COLO668 (cell line): Measurements from ENCODE around the gene CREB3L2.
"Not testable (repeated sequence)": the region's sequence is repeated elsewhere in the genome, so short reads cannot be mapped to it uniquely, and the experiment has no call there.

ENCODE experiments used
- DNase-seq: peaks from one replicate; lab custom pipeline; 2025; ENCODE audit not compliant: unreplicated experiment; lab: John Stamatoyannopoulos, UW

Gene CREB3L2

GRCh38 chr7:137935884-137936508 lies 65.9 kb downstream of the CREB3L2 start:
- no peak for DNase-seq

DNA sequence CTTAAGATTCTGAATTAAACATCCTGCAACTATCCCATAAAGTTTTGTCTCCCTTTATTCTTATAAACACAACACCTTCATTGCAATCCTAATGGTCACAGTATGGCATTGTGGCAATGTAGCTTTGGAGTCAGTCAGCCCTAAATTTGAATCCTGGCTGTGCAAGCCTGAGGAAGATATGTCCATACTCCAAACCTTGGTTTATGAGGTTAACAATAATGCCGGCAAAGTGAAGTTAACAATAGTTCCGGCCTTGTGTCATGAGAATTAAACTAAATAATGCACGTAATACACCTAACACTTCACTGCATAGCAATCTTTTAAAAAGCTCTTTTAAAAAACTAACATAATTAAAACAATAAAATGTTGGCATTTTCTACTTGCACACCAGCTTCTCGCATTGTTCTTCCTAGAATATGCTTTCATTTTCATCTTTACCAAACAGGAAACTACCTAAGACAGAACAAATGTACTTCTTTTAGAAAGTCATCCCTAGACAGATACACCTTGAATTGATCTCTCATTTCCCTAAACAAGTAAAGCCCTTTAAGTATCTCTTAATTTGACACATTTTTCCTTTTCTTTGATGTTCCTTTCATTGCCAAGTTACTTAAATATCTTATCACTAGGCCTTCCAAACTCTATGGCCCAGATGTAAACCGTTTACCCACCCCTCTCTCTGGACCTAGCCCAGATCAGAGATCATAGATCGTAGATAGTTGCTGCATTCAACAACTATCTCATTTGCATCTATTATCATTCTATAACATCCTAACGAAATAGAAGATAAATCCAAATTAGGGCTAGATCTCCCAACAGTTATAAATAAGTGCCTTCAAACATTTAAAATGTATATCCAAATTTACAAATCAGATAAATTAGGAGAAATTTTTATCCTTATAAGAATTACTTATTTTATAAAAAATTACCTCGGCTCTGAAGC lies 66.7 kb downstream of the CREB3L2 start:
- DNase-seq: no peak

DNA sequence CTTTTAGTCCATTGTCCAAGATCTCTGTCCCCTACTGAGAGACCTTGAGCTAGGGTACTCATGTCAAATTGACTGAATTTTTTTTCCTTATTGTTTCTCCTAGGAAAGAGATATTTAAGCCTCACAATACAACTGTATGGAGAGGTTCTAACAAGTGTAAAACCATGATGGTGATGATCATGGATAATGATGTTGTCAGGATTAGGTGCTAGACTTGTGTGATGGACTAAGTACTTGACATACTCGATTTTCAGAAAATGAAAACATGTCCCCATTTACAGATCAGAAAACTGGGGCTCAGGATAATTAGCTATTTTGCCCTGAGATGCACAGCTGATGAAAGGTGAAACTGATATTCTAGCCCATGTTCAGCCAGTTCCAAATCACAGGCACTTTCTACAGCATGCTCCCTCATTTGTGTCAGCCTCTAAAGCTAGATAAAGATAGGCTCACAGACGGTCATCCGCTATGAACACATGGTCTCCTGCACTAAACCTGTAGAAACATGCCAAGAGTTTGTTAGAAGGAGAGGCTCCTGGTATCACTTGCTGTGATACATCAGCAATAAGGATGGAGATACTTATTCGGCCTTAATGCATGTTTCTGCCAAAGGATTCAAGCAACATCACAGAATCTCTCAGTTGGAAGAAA lies 67.6 kb downstream of the CREB3L2 start:
- DNase-seq: no peak

- peak; percentile 6 for DNase-seq
These were observed 68.4 kb downstream of the CREB3L2 start for GRCh38 chr7:137933270-137934017.

- DNase-seq: no peak
These were observed 69.0 kb downstream of the CREB3L2 start for GRCh38 chr7:137932881-137933269.

GRCh38 chr7:137931823-137932222 lies 70.1 kb downstream of the CREB3L2 start:
- DNase-seq: no peak

DNA sequence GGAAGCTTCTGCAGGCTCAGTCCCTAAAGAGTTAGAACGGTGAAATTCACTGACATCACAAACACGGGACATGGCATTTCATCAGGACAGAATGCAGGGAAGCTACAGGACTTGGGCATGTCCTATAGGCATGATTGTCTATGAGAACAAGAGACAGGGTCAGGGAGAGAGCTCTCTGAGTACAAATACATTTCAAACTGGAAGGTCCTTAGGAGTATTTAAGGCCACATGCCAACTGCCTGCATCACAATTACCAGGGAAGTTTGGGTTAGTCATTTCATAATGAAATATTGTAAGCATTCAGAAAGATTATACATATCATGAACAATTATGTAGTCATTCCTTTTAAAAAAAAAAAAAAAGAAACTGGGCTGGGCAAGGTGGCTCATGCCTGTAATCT lies 71.3 kb downstream of the CREB3L2 start:
- no peak for DNase-seq

- DNase-seq: no peak
These were observed 73.3 kb downstream of the CREB3L2 start for GRCh38 chr7:137928626-137929025.

DNA sequence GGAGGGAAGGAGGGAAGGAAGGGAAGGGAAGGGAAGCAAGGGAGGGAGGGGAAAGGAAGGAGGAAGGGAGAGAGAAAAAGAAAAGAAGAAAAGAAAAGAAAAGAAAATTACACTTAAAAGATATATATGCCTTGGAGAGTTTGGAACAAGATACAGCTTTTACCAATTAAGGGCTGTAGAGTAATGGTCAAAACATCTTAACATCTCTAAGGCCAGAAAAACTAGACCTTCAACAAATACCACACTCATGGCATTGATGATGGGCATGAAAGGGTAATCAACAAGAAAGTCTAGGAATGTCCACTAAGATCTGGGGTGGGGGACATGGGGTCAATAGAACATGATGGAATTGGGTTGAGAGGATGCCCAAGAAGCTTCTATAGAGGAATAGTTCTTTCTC lies 74.5 kb downstream of the CREB3L2 start:
- no peak for DNase-seq

DNA sequence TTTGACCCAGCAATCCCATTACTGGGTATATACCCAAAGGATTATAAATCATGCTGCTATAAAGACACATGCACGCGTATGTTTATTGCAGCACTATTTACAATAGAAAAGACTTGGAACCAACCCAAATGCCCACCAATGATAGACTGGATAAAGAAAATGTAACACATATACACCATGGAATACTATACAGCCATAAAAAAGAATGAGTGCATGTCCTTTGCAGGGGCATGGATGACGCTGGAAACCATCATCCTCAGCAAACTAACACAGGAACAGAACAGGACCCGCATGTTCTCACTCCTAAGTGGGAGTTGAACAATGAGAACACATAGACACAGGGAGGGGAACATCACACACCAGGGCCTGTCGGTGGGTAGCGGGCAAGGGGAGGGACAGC lies 75.7 kb downstream of the CREB3L2 start:
- not testable (repeated sequence) for DNase-seq

- no peak for DNase-seq
These were observed 76.1 kb downstream of the CREB3L2 start for GRCh38 chr7:137925754-137926153.

GRCh38 chr7:137925091-137925490 lies 76.8 kb downstream of the CREB3L2 start:
- no peak for DNase-seq

- DNase-seq: no peak
These were observed 78.5 kb downstream of the CREB3L2 start for GRCh38 chr7:137923380-137923779.

DNA sequence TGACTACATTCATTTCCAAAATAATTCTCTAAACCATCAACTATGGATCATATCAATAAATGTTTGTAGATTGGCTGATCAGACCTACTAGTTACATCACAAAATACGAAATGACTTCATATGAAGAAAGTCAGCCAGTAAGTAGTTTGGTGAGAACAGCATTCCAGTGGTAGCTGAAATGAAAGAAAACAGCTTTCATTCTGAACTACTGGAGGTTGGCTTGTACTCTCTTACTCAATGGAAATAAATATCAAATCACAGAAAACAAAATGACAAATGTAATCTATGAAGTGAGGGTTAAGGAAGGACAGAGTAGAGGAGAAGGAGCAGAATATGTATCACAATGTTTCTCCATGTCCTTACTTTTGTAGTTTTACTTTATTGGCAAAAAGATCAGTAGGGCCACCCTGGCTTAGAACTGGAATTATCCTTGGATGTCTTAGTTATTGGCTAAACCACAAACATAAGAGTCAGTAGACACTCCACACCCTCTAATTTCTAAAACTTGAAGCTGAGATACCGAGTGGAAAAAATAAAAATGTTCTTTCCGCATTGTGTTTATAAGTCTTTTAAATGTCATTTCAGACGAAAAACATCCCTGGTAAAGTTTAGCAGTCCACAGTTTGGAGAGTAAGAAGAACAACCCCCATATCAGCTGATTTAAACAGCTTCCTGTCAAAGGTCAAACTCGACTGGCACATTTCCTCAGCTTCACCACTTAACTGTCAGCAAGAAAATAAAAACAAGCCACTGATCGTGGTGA lies 81.1 kb downstream of the CREB3L2 start:
- DNase-seq: no peak

DNA sequence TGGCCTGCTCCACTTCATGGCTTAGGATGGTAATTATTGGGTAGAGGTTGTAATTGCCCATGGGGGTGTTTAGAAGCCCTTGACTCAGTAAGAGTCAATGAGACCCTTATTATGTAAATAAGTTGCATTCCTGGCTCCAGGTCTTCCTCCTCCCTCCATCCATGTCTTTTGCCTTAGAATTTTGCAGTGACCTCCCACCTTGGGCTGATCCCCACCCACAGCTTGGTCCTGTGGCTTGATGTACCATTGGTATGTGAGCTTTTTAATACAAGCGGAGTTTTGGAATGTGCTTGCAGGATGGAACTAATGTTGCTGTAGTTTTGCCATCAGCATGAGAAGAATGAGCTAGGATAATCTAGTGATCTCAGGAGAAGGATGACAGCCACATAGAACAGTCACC lies 81.9 kb downstream of the CREB3L2 start:
- DNase-seq: no peak

DNA sequence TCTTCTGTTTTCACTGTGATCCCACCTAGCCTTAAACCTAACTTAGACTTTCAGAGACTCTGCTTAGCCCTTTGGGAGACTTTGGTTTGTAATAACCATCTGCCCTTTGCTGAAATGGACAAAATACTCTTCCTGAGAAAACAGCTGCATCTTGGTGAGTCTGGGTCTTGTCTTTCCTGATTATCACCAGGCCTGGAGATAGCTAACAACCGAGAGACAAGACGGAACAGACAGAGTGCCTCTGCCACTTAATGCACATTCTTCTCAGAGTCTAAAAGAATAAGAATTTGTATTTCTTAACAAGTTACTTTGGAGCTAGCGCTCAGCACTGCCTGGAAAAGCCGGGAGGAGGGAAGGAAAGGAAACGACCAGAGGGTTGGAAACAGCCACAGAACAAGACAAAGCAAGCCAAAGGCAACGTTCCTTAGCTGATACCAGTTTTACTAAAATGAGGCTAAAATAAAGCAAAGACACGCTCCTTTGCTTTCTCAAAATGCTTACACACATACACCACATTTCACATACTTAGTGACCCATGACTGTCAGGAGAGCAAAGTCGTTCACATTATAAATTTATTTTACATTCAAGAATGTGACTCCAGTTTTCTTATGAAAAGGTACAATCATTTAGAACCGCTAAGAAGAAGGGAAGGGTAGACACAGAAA lies 84.8 kb downstream of the CREB3L2 start:
- no peak for DNase-seq

- no peak for DNase-seq
These were observed 85.3 kb downstream of the CREB3L2 start for GRCh38 chr7:137916564-137916963.

- DNase-seq: no peak
These were observed 86.6 kb downstream of the CREB3L2 start for GRCh38 chr7:137915266-137915665.

DNA sequence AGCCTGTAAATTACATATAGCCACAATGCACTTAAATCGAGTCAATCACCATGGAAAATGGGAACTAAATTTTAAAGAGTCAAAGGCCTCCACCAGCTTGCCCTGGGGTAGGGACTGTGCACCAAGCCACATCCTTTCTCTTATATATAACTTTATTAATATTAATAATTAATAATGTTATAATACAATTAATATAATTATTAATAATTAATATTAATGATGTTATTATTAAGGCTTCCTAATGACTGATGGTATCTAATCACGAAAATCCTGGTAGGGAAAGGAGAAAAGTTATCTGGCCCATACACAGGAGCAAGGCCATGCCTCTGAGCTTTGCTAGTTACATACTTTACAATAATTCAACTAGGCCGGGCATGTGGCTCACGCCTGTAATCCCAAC lies 87.9 kb downstream of the CREB3L2 start:
- no peak for DNase-seq

DNA sequence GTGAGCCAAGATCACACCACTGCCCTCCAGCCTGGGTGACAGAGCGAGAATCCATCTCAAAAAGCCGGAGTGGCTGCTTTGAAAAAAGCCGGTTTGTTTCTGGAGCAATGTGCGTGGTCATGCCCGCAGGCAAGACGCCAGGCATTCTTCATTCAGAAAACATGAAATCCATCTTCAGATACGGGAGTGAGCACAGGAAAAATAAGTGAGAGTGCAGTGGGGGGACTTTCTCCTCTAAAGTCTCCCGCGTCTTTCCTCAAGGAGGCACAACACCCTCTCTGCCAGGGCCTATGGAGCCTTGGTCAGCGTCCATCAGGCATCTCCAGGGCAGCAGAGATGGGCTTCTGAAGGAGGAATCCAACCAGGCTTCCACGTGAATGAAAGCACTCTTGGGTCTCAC lies 92.8 kb downstream of the CREB3L2 start:
- DNase-seq: no peak
